Occipital lobe (tissue), 2 donors: Measurements from ENCODE around the gene SPIRE2. TPM values are rescaled to one million over a fixed set of nuclear protein-coding genes. Genes with fewer than 3 reads are reported as not detected.
"Not testable (repeated sequence)": the region's sequence is repeated elsewhere in the genome, so short reads cannot be mapped to it uniquely, and the experiment has no call there.

ENCODE experiments used
- DNase-seq: peaks from one replicate; lab custom pipeline; 2025; lab: John Stamatoyannopoulos, UW
- total RNA-seq: library from RNA; depleted of rRNA; stranded (reverse); fragments of >200 nt; gene quantifications from one replicate; pipeline ENCODE4 v1.2.3, GENCODE V29; 2014

SPIRE2 gene
- total RNA-seq, 1 donor from 2014 or later = 17.0 TPM

DNA sequence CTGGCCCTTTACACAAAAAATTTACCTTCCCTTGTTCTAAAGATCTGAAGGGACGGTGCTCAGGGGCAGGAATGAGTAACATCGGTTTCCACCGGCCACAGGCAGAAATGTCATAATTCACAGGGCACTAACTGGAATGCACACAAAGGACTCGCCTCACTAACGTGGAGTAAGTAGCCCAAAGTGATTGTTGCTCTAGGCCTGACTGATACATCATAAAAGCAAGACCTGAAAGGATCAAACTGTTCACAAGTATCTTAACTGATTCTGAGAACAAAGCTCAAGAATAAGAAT, 36.2 kb downstream of the SPIRE2 start:
- DNase-seq = no peak

DNA sequence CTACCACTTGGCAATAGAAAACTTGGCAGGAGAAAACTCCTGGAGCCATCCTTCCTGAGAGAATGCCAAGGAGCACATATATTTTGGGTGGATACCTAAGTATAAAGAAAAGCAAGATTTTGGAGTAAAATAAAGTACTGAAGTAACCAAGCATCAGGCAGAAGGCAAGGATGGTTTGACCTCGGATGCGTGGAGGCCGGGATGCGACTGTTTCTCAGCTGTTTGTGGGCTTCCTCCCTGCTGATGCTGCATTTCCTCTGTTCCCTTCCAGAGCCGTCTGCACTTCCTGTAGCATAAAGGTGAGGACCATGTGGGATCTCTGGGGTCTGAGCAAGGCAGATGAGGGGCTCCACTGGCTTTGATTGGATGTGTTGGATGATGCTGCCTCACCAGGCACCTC, 39.6 kb downstream of the SPIRE2 start:
- no peak for DNase-seq

DNA sequence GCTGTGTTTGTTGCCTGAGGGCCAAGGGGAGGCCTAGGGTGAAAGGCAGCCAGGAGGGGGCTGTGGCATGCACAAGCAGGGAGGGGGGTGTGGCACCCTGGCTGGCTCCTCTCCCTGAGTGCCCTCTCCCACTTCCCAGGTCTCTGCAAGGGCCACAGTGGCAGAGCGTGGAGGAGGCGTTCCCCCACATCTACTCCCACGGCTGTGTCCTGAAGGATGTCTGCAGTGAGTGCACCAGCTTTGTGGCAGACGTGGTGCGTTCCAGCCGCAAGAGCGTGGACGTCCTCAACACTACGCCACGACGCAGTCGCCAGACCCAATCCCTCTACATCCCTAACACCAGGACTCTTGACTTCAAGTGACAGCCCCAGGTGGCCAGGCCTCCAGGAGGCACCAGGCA, 41.6 kb downstream of the SPIRE2 start:
- DNase-seq = no peak

DNA sequence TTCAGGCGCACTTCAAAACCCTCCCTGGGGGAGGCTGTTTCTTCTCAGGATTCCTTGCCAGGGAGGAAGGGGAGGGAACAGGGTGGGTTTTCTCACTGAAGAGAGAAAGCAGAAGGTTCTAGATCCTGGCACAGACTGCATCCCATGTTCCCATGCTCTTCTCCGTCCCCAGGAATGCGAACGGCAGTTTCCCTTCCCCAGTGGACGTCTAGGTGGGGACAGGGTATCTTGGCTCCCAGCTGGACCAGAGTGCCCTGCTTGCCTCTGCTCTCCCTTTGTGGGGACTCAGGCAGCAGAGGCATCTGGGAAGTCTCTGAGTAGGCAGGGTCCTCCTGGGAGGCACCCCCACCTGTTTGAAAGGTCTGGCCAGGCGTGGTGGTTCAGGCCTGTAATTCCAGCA, 42.2 kb downstream of the SPIRE2 start:
- DNase-seq = no peak

DNA sequence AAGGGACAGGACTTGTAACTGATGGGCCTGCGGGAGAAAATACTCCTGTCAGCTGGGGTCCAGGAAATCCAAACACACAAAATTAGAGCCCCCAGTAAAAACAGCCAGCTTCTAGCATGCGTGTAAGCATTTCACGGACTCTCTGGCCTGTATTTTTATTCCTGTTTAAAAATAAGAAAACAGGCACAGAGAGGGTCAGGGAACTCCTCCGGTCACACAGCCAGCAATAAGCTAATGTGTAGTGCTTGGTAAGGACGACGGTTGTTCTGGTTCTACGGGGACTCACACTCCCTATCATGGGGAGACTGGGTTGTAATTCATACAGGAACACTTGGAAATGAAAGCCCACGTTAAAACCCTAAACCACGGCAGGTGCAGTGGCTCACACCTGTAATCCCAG, 43.6 kb downstream of the SPIRE2 start:
- no peak for DNase-seq

DNA sequence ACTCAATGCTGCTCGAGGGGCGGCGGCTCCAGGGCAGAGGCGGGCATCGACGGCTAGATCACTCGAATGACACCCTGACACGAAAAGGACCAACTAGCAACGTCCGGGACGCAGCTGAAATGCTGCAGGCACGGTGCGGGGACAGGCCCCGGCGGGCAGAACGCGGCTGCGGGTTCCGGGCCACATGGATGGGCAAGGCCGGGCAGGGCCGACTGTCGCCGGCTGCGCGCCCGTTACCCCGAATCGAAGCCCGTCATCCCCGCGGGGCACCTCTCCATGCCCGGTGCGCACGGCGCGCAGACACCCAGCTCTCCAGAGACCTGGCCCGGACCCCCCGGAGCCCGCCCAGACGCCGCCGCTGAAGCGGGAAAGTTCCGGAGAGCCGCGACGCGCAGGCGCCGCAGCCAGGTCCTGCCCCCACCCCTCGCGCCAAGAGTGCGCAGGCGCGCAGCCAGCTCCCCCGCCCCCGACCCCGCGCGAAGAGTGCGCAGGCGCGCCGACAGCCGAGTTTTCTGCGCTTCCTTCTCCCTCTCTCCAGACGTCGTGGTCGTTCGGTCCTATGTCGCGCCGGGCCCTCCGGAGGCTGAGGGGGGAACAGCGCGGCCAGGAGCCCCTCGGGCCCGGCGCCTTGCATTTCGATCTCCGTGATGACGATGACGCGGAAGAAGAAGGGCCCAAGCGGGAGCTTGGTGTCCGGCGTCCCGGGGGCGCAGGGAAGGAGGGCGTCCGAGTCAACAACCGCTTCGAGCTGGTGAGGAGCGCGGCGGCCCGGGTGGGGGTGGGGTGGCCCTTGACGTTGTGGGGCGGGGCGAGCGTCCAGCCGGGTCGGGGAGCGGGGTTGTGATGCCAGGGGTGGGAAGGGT, 45.1 kb downstream of the SPIRE2 start, which contains the start of gene TCF25:
Gene TCF25, plus strand, starts transcription at position 484 of the 863 bp plus-strand sequence. Its CDS starts 76 bp downstream, at position 560.
- DNase-seq = peak; percentile 75

DNA sequence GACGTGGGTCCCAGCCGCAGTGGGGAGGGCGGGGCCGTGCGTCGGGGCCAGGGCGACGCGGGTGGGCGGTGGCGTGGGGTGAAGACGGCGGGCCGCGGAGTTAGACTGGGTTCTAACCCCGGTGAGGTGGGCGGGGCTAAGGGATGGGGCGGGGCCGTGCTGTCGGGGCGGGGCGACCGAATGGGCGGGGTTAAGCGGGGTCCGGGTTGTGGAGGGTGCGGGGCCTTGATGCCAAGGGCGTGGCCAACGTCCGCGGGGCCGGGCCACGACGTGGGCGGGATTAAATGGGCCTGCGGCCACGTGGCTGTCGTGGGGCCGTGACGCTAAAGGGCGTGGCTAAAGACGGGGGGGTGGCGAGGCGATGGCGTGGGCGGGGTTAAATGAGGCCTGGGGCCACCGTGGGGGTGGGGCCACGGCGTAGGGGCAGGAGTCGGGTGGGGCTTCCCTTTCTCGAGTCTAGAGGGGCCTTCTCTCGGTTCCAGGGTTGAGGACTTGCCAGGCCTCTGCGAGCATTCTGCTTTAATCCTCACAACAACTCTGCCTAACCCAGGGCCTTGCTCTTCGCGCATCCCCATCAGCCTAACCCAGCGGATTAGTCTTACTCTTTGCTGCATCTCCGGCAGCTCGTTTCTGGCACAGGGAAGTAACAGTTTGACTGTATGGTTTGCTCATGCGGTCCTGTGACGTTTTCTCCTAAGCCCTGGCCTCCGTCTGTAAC, 45.9 kb downstream of the SPIRE2 start:
- DNase-seq = peak; percentile 95

DNA sequence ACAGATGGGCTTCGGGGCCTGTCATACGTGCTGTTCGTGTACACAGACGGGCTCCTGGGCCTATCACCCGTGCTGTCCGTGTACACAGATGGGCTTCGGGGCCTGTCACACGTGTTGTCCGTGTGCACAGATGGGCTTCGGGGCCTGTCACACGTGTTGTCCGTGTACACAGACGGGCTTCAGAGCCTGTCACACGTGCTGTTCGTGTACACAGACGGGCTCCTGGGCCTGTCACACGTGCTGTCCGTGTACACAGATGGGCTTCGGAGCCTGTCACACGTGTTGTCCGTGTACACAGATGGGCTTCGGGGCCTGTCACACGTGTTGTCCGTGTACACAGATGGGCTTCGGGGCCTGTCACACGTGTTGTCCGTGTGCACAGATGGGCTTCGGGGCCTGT, 50.8 kb downstream of the SPIRE2 start:
- not testable (repeated sequence) for DNase-seq

DNA sequence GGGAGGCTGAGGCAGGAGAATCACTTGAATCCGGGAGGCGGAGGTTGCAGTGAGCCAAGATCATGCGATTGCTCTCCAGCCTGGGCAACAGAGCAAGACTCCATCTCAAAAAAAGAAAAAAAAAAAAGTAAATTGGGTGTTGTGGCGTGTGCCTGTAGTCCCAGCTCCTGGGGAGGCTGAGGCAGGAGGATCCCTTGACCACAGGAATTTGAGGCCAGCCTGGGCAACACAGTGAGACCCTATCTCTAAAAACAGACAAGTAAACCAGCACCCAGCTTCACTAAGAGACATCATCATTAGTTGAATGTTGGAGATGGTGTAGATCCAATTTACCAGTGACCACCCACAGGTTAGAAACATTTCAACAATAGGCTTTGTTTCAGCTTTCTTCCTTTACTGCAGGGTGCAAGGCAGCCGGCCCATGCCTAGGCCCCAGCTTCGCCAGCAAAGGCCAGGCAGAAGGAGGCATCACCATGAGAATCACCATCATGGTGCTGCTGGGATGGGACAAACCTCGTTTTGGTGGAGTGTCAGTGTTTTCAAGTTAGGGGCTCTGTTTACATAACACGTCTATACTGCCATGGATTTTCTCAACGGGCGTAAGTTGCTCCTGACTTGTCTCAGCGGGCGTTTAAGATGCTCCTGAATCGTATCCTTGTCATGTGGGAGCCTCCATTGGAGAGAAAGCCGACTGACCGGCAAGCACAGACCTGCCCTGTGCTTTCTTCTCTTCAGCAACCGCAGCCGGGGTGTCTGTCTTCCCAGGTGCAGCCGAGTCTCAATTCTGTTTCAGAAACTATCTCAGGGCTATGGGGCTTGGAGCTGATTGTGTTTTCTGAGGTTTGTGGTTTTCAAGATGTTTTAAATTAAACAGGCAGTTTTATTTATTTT, 52.4 kb downstream of the SPIRE2 start:
- no peak for DNase-seq

DNA sequence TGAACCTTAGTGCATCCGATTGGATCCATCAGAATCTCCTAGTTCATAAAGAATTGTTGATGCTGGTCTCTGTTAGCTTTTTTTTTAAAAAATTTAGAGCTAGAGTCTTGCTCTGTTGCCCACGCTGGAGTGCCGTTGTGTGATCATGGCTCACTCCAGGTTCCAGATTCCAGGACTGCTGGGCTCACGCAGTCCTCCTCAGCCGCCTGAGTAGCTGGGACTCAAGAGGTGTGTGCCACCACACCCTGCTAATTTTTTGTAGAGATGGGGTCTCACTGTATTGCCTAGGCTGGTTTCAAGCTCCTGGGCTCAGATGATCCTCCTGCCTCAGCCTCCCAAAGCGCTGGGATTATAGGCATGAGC, 53.1 kb downstream of the SPIRE2 start:
- DNase-seq = no peak

DNA sequence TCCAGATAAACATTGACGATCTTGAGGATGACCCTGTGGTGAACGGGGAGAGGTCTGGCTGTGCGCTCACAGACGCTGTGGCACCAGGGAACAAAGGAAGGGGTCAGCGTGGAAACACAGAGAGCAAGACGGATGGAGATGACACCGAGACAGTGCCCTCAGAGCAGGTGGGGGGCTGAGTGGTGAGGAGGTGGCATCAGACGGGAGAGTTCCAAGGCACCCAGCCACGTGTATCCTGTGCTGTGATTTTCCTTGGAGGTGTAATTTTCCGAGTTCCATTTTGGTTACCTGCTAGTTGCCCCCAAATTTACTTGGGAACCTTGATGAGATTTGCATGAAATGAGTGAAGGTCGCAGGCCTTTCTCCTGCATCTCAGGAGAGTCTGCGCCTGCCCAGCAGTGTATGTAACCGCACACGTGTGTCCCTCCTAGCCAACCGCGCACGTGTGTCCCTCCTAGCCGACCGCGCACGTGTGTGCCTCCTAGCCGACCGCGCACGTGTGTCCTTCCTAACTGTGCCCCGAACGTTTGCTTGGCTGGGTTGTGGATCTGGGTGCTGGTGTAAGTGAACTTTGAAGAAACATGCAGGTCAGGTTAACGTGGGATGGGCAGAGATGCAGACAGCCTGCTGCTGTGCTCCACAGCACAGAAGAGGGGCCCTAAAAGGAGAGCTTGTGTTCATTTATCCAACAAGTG, 55.2 kb downstream of the SPIRE2 start:
- DNase-seq = no peak

DNA sequence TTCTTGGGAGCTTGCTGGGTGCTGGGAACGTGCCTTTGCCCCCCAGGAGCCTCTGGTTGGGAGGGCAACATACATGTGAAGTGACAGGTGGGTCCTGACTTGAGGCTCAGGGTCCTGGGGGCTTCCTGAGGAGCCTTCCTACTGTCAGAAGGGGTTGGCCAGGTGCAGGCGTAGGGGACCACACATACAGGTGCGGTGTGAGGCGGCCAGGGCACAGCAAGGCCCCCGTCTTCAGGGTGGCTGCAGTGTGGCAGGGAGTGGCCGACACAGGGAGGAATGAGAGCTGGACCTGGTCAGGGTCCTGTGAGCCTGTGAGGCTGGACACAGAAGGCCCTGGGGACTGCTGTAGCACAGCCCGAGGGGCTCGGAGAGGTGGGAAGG, 55.8 kb downstream of the SPIRE2 start:
- no peak for DNase-seq

DNA sequence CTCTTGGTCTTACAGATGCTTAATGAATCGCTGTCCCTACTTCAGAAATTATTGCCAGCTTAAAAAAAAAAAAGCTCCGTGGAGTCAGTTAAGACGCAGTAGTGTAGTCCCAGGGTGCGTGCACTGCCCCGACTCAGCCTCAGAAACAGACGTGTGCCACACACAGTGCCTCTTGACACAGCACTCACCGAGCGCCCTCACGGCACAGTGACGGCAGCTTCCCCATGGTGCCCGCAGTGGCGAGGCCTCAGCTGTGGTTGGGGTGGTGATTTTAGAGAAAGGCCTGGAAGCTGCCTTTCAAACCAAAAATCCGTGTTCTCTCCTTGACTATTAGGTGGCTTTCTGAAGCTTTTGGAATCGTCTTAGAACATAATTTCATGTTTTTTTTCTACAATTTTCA, 59.0 kb downstream of the SPIRE2 start:
- no peak for DNase-seq

DNA sequence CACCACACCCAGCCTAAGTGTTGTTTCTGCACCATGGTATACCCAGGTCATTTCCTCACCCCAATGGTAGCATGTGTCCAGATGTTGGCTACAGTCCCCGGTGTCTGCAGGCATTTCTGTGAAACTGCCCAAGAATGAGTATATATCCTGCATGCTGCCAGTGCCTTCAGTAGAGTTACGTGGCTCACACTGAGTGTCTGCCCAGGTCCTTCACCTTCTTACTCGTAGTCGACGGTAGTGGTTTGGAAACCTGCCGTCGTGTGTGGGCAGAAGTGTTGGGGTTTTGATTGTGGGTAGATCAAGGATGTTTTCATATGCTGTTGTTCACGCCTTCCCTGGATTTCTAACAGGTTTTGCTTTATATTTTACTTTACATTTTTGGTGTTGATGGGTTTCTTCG, 61.9 kb downstream of the SPIRE2 start:
- no peak for DNase-seq

DNA sequence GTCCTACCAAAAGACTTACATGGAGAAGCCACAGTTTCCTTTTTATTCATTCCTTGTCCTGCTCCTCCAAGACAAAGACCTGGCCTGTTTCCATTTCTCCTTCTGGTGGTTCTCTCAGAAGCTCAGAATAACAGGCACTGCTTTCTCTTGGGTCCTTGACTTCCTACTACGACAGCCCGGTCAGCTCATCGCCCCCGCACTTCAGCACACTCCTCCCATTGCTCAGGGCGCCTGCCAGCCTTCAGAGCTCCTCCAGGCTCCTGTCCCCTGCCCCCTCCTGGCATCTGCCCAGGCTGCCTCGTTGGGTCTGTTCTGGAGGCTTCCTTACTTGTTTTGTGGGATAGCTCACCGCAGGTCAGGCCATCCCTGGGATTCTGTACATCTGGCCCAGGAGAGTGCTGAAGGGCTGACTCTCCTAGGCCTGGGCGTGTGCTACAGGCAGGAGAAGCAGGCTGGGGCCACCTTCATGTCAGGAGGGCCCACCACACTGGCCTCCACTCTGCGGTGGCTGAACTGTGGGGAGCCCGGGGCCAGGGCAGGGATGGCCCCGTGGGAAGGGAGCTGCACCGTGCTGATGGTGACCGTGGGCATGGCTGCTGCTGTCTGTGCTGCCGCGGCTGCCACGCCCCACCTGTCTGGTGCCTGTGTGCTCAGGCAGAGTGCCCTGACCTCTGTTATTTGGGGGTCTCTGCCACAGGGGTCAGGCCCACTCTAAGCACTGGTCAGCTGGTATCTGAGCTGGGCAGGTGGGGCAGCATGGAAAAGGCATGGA, 62.8 kb downstream of the SPIRE2 start:
- DNase-seq = no peak

DNA sequence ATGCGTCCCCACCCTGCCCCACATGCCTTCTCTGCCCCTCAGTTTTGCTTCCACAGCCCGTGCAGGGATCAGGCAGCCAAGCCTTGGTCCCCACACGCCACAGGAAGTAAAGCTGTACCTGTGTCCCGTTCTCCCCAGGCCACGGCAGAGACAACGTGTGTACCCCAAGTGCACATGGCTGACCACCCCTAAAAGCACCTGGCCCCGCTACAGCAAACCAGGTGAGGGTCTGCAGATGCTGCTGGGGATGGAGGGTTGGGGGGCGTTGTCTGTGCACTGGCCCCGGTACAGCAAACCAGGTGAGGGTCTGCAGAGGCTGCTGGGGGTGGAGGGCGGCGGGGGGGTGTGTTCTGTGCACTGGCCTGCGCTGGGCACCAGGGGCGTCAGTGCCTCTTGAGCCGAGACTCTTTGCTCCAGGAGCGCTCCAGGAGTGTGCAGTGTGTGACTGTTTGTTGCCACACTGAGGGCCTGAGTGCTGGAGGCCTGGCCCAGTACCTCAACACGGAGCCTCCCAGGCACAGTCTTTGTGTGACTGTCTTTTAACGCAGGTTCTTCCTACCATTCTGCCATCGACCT, 63.9 kb downstream of the SPIRE2 start:
- no peak for DNase-seq

DNA sequence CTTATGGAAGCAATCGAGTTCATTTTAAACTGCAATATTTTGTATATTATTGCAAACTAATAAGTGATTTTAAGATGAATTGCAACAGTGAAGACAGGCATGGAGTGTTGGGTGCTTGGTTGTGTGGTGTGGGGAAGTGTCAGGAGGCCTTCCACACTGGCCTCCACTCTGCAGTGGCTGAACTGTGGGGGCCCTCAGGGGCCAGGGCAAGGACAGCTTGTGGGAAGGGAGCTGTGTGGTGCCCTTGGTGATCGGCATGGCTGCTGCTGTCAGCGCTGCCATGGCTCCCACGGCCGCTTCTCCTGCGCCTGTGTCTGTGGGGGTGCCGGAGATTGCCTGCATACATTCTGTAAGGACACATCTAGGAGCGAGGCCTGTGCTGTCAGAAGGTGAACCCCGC, 64.4 kb downstream of the SPIRE2 start:
- DNase-seq = no peak

DNA sequence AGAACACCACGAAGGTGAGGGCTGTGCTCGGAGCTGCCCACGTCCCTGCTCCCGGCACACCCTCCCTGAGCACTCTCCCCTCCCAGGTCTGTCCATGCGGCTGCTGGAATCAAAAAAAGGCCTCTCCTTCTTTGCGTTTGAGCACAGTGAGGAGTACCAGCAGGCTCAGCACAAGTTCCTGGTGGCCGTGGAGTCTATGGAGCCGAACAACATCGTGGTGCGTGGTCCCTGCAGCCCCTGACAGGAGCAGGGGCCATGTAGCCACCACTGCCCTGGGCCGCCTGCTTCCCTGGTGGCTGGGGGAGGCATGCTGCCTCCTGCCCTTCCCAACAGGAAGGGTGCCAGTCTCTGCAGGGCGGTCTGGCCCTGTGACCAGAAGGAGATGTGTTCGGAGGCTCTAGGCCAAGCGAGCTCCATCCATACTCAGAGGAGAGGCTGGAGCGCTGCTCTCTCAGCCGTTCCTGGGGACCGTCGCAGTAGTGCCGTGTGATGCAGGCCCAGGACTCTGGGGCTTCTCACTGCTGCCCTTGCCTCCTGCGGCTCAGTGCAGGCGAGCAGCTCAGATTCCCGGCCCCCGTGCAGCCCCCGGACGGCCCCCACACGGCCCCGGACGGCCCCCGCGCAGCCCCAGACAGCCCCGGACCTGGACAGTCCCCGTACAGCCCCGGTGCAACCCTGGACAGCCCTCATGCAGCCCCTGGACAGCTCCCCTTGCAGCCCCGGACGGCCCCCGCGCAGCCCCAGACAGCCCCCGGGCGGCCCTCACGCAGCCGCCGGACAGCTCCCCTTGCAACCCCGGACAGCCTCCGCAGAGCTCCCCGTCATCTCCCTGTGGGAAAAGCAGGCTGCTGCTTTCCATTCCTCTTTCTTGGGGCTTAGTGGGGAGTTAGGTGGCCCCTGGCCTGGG, 65.6 kb downstream of the SPIRE2 start:
- no peak for DNase-seq
